Neural progenitor cell (in vitro differentiated cells): ENCODE results near the gene ACAD10. TPM values are rescaled to one million over a fixed set of nuclear protein-coding genes. Genes with fewer than 3 reads are reported as not detected.

Experiments
- DNase-seq: peaks from one replicate; pipeline ENCODE4 v3.0.0-alpha.2; 2016; ENCODE audit warnings: low spot score
- H2AFZ ChIP-seq: fragments of 200-600 bp; sonication (generic); replicated peaks from 2 replicates; pipeline ENCODE4 v1.6.1; 2016; ENCODE audit warnings: antibody characterized with exemption
- H3F3A ChIP-seq: fragments of 200-600 bp; sonication (generic); 2 replicates; pipeline ENCODE4 v1.6.1; 2016; ENCODE audit warnings: antibody characterized with exemption, low read depth
- H3K27ac ChIP-seq: fragments of 200-600 bp; sonication (generic); 2 replicates; pipeline ENCODE4 v1.5.1; 2016; ENCODE audit warnings: mild to moderate bottlenecking
- H3K27me3 ChIP-seq: fragments of 200-600 bp; sonication (generic); 2 replicates; pipeline ENCODE4 v1.6.1; 2016; ENCODE audit warnings: mild to moderate bottlenecking, moderate library complexity
- H3K36me3 ChIP-seq: fragments of 200-600 bp; sonication (generic); 2 replicates; pipeline ENCODE4 v1.5.1; 2016
- H3K4me1 ChIP-seq: fragments of 200-600 bp; sonication (generic); 2 replicates; pipeline ENCODE4 v1.6.1; 2016; ENCODE audit warnings: mixed run types
- H3K4me2 ChIP-seq: fragments of 200-600 bp; sonication (generic); 2 replicates; pipeline ENCODE4 v1.6.1; 2016
- H3K4me3 ChIP-seq: fragments of 200-600 bp; sonication (generic); 2 replicates; pipeline ENCODE4 v1.5.1; 2016
- H3K79me2 ChIP-seq: fragments of 200-600 bp; sonication (generic); 2 replicates; pipeline ENCODE4 v1.6.1; 2016; ENCODE audit warnings: low read depth
- H3K9ac ChIP-seq: fragments of 200-600 bp; sonication (generic); 2 replicates; pipeline ENCODE4 v1.6.1; 2016
- H3K9me3 ChIP-seq: fragments of 200-600 bp; sonication (generic); 2 replicates; pipeline ENCODE4 v1.5.1; 2016; ENCODE audit warnings: low read depth
- H4K20me1 ChIP-seq: fragments of 200-600 bp; sonication (generic); 2 replicates; pipeline ENCODE4 v1.6.1; 2016; ENCODE audit warnings: low read depth
- H3K27ac Mint-ChIP-seq: 3 replicates; pipeline ENCODE4 v1.8.0; 2021; ENCODE audit warnings: mixed read lengths
- H3K27me3 Mint-ChIP-seq: 2 replicates; pipeline ENCODE4 v1.8.0; 2022; ENCODE audit warnings: low read depth, mild to moderate bottlenecking, inconsistent platforms, moderate library complexity, mixed read lengths; ENCODE audit not compliant: insufficient read depth
- H3K36me3 Mint-ChIP-seq: 3 replicates; pipeline ENCODE4 v1.8.0; 2021; ENCODE audit warnings: mixed read lengths
- H3K4me1 Mint-ChIP-seq: 3 replicates; pipeline ENCODE4 v1.8.0; 2021; ENCODE audit warnings: mixed read lengths
- H3K4me3 Mint-ChIP-seq: 3 replicates; pipeline ENCODE4 v1.8.0; 2021; ENCODE audit warnings: mild to moderate bottlenecking, moderate library complexity, mixed read lengths
- H3K9me3 Mint-ChIP-seq: 3 replicates; pipeline ENCODE4 v1.8.0; 2020; ENCODE audit warnings: mixed read lengths
- CTCF ChIP-seq: fragments of 200-600 bp; sonication (generic); IDR thresholded peaks from 2 replicates; pipeline ENCODE4 v1.5.1; 2017; ENCODE audit warnings: antibody characterized with exemption, mild to moderate bottlenecking
- EZH2 ChIP-seq: fragments of 200-600 bp; sonication (generic); IDR thresholded peaks from 2 replicates; pipeline ENCODE4 v1.6.1; 2017; ENCODE audit warnings: antibody characterized with exemption, mild to moderate bottlenecking, moderate library complexity
- EZH2phosphoT487 ChIP-seq: fragments of 200-600 bp; sonication (generic); IDR thresholded peaks from 2 replicates; pipeline ENCODE4 v1.6.1; 2017; ENCODE audit warnings: antibody characterized with exemption
- total RNA-seq: library from RNA; depleted of rRNA; stranded (reverse); fragments of >200 nt; gene quantifications from 2 replicates; pipeline ENCODE4 v1.2.3, GENCODE V29; 2015; ENCODE audit warnings: low replicate concordance

Gene ACAD10
- total RNA-seq, 1 donor from 2014 or later, result 13.8 TPM

GRCh38 chr12:111769599-111769998 lies 83.7 kb downstream of the ACAD10 start:
- Histone ChIP-seq H3K79me2 (peaks cover 50% of the 10 kb centered on the region), H3K36me3 (no peaks in the 10 kb centered on the region), H3F3A (peaks cover 17% of the 10 kb centered on the region), H3K27me3 (no peaks in the 10 kb centered on the region), H3K9me3 (no peaks in the 10 kb centered on the region), H3K4me1 (peaks cover 21% of the 10 kb centered on the region), H2AFZ (no peak overlapping the region), H3K27ac (no peak overlapping the region), H3K4me2 (no peak overlapping the region), H3K9ac (no peak overlapping the region), H4K20me1 (peaks cover 38% of the 10 kb centered on the region), H3K4me3 (no peak overlapping the region)
- TF ChIP-seq EZH2 (no peak), EZH2phosphoT487 (no peak), CTCF (no peak)
- no peak overlapping the region for H3K4me3 Mint-ChIP-seq
- no peak for DNase-seq
- peaks cover 8% of the 10 kb centered on the region for H3K27me3 Mint-ChIP-seq
- H3K27ac Mint-ChIP-seq, result no peak overlapping the region
- peaks cover 3% of the 10 kb centered on the region for H3K36me3 Mint-ChIP-seq
- H3K9me3 Mint-ChIP-seq, result no peaks in the 10 kb centered on the region
- peaks cover 24% of the 10 kb centered on the region for H3K4me1 Mint-ChIP-seq

- TF ChIP-seq EZH2, result no peak
- TF ChIP-seq CTCF, result no peak
- TF ChIP-seq EZH2phosphoT487, result no peak
- Mint-ChIP-seq H3K4me3 (no peak overlapping the region), H3K9me3 (no peaks in the 10 kb centered on the region), H3K36me3 (peaks cover 9% of the 10 kb centered on the region), H3K27ac (no peak overlapping the region), H3K4me1 (peaks cover 18% of the 10 kb centered on the region), H3K27me3 (peaks cover 4% of the 10 kb centered on the region)
- H3K4me1 ChIP-seq, result peaks cover 8% of the 10 kb centered on the region
- no peak overlapping the region for H3K9ac ChIP-seq
- H3K9me3 ChIP-seq, result no peaks in the 10 kb centered on the region
- no peak overlapping the region for H3K4me3 ChIP-seq
- no peak overlapping the region for H3K27ac ChIP-seq
- H2AFZ ChIP-seq, result no peak overlapping the region
- peaks cover 40% of the 10 kb centered on the region for H3K79me2 ChIP-seq
- no peaks in the 10 kb centered on the region for H3K27me3 ChIP-seq
- H3K36me3 ChIP-seq, result no peaks in the 10 kb centered on the region
- peaks cover 32% of the 10 kb centered on the region for H4K20me1 ChIP-seq
- H3F3A ChIP-seq, result peaks cover 6% of the 10 kb centered on the region
- DNase-seq, result peak; percentile 37
- no peak overlapping the region for H3K4me2 ChIP-seq
These were observed 88.1 kb downstream of the ACAD10 start for GRCh38 chr12:111773801-111774551.

DNA sequence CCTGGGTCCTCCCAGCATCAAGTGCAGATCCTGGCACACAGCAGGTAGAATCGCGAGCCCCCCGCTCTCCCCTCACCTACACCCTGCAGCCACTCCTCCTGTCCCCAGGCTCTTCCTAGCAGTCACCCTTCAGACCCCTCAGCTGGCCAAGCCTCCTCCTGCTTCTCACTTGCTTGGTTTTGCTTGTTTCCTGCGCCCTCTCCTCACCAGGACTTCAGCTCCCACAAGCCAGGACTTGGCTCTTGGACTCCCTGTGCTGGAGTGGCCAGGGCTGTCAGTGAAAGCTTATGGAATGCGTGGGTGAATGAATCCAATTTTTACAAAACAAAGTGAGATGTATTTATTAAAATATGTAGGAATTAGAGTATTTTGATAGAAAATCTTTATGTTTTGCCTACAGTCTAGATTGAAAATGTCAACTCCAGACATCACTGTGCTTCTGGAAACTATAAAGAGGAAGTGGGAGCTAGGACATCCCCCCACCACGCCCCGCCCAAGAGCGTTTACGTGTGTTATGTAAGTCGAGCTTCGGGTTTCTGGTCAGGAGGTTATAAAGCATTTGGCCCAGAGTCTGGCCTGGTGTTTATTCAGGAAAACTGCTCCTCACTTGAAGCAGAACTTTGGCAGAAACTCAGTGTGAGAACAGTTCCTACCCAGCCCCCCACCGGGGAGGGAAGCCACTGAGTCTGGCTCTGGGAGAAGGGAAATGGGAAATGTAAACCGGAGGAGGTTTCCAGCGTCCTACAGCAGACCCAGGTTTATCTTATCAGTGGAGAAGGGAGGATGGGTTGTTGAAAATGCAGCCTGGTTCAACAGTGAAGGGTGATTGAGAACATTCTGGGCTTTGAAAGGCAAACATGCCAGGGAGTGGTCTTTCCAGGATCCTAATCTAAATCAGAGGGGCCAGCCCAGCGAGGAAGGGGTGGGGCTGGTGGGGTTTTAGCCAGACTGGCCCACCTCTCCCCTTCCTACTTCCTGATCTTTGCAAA lies 89.6 kb downstream of the ACAD10 start:
- no peaks in the 10 kb centered on the region for H3K9me3 ChIP-seq
- H3K36me3 ChIP-seq, result no peaks in the 10 kb centered on the region
- H3F3A ChIP-seq, result peaks cover 6% of the 10 kb centered on the region
- peaks cover 25% of the 10 kb centered on the region for H3K79me2 ChIP-seq
- H3K27me3 ChIP-seq, result no peaks in the 10 kb centered on the region
- Mint-ChIP-seq H3K4me1 (peaks cover 18% of the 10 kb centered on the region), H3K27me3 (no peaks in the 10 kb centered on the region), H3K4me3 (no peak overlapping the region), H3K36me3 (peaks cover 10% of the 10 kb centered on the region), H3K9me3 (no peaks in the 10 kb centered on the region), H3K27ac (no peak overlapping the region)
- peaks cover 30% of the 10 kb centered on the region for H4K20me1 ChIP-seq
- H3K27ac ChIP-seq, result no peak overlapping the region
- TF ChIP-seq EZH2phosphoT487 (no peak), EZH2 (no peak), CTCF (no peak)
- DNase-seq, result no peak
- H2AFZ ChIP-seq, result no peak overlapping the region
- peaks cover 8% of the 10 kb centered on the region for H3K4me1 ChIP-seq
- H3K9ac ChIP-seq, result no peak overlapping the region
- no peak overlapping the region for H3K4me3 ChIP-seq
- no peak overlapping the region for H3K4me2 ChIP-seq
